Stimulated activated CD8-positive, alpha-beta memory T cell treated with anti-CD3 and anti-CD28 coated beads, Interleukin-4, amount 100 ng/mL, for 24 hours (primary cell): Measurements from ENCODE around the gene ARPP19.
"Not testable (repeated sequence)": the region's sequence is repeated elsewhere in the genome, so short reads cannot be mapped to it uniquely, and the experiment has no call there.

Experiments used
- DNase-seq: peaks from one replicate; pipeline ENCODE4 v3.0.0-alpha.2; 2020; ENCODE audit warnings: low read depth

The ARPP19 gene

DNA sequence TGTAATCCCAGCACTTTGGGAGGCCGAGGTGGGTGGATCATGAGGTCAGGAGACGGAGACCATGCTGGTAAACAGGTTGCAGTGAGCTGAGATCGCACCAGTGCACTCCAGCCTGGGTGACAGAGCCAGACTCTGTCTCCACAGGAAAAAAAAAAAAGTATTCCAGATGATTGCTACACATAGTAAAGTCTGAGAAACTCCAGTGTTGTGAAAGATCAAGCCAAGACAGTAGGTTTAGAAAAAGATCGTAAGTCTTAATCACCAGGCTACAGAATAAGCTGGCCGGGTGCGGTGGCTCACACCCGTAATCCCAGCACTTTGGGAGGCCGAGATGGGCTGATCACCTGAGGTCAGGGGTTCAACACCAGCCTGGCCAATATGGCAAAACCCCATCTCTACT lies 56.0 kb downstream of the ARPP19 start:
- DNase-seq: not testable (repeated sequence)

- no peak for DNase-seq
Observed at GRCh38 chr15:52511084-52511483, 57.7 kb downstream of the ARPP19 start.

DNA sequence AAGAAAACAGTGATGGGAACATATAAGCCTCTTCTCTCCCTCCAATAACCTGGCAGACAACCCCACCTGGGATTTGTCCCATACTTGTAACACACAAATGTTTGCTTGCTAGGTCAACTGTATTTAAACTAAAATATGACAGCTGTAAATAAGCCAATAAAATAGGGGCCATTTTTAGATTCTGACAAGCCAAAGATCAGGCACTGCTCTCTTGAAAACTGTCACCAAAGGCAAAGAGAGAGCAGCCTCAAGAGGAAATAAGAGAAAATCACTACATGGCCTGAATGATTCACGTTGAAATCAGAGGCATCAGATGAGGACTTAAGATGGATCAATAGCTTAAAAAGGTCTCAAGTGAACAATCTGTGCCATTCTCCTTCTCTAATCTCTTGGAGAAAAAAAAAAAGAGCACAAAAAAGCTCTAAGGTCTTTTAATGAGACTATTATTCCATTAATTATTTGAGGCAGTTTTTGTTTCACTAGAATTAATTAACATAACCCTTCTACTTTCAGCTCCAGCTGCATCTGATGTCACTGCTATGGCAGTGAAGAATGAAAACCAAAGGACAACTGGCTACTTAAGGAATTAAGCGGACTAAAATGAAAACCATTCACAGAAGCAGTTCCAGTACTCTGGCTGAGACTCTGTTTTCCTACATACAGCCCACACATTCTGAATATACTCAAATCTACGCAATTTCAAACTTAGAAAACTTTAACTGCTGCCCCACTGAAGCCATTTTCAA lies 59.2 kb downstream of the ARPP19 start:
- no peak for DNase-seq

DNA sequence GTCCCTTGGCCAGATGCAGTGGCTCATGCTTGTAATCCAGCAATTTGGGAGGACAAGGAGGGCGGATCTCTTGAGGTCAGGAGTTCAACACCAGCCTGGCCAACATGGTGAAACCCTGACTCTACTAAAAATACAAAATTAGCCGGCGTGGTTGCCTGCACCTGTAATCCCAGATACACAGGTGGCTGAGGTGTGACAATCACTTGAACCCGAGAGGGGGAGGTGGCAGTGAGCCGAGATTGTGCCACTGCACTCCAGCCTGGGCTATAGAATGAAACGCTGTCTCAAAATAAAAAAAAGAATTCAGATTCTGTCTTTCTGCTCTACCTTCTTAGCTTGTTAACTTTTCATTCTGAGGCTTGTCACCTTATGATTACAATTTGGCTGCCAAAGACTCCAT lies 62.3 kb downstream of the ARPP19 start:
- DNase-seq: no peak

GRCh38 chr15:52505151-52505550 lies 63.7 kb downstream of the ARPP19 start:
- no peak for DNase-seq

DNA sequence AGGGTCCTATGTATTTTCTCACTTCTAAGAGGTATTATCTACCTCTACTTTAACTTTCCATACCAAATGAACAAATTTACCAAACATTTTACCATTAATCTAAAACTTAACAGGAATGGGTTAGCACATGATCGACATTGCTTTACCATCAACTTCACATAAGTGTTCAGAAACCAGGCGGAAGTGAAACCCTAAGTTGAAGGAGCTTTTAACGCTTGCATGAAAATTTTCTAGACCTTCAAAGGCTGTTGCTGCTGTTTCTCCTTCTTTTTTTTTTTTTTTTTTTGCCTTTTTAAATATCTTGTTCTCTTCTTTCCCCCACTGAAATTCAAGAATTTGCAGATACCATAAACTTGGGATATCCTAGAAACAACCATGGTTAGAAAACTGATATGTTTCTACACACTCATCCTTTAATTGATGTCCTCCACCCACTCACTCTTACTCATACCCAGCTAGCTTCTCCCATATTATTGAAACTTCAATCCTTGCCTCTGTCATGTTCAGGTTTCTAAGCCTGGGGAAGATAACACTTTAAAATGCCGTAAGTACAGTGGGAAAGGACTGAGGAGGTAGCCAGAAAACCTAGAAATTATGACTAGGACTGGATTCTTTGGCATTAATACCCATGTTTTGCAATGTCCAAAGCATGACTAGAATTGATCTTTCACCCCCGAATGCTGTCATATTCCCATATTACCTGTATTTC lies 64.9 kb downstream of the ARPP19 start:
- DNase-seq: no peak

- no peak for DNase-seq
Observed at GRCh38 chr15:52502608-52503007, 66.2 kb downstream of the ARPP19 start.

DNA sequence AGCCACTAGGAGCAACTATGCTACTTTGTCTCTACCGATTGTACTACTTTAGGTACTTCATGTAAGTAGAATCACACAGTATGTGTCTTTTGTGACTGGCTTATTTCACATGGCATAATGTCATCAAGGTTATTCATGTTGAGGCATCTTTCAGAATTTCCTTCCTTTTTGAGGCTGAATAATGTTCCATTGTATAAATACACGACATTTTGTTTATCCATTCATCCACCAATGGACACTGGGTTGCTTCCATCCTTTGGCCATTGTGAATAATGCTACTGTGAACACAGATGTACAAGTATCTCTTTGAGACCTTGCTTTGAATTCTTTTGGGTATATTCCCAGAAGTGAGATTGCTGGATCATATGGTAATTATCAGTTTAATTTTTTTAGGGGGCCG lies 69.3 kb downstream of the ARPP19 start:
- DNase-seq: no peak

- no peak for DNase-seq
Observed at GRCh38 chr15:52498706-52499105, 70.1 kb downstream of the ARPP19 start.
